Activated CD4-positive, alpha-beta T cell treated with anti-CD3 and anti-CD28 coated beads for 24 hours (primary cell): ENCODE measurements around the gene ESPN.

Experiments
- DNase-seq, 2 donors: peaks; one replicate each; pipeline ENCODE4 v3.0.0-alpha.2; 2020; ENCODE audit warnings: low read depth in 2 of 2

Gene ESPN

GRCh38 chr1:6497215-6497866, 72.8 kb downstream of the ESPN start:
- DNase-seq, result peak in 1 of 2 donors; percentile 27

DNA sequence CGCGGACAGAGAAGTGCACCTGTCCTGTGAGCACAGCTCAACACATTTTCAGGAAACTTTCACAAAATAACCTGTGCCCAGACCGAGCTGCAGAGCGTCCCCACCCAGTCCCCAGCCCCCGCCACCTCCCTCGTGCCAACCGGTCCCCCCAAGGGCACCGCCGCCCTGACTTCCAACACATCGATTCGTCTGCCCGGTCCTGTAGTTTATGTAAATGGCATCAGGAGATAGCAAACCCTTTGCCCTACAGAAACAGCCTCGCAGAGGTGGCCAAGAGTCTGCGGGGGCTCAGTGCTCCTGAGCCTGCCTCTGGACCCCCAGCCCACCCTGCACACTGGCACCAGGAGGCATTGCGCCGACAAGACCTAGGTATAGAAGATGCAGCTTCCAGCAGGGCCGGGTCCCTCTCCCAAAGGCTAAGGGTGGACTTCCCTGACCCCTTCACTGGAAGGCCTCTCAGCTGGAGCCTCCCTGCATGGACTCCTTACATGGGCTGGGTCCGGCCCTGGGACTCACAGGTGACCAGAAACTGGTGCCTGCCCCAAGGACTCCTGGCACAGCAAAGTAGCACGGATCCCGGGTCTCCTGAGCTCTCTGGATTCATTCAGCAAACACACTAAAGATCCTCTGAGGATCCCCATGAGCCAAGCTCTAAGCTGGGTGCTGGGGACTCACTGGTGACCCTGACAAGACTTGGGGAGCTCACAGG, 73.4 kb downstream of the ESPN start:
- DNase-seq, result no peak

DNA sequence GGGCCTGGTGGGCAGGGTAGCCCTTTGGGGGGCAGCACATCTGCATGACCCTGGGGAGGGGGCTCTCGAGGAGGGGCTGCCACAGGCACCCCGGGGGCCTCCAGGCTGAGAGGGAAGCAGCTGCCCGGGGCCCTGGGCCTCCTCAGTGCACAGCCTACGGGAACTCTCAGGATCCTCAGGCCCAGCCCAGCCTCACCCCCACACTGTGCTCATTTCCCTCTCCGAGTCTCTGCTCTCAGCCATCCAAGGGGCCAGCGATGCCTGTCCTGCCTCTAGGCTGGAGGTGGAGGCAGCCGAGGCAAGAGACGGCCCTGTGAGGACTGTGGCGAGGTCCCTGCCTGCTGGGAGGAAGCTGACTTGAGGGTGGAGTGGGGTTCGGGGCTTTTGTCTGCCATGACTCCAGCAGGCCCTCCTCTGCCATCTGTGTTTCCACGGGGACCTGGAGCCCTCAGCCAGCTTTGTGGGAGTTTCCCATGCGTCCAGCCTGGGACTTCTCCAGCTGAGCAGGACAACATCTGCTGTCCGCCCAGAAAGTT, 74.1 kb downstream of the ESPN start:
- no peak for DNase-seq

- DNase-seq, result no peak
Measured at GRCh38 chr1:6499296-6499695, 74.7 kb downstream of the ESPN start.

DNA sequence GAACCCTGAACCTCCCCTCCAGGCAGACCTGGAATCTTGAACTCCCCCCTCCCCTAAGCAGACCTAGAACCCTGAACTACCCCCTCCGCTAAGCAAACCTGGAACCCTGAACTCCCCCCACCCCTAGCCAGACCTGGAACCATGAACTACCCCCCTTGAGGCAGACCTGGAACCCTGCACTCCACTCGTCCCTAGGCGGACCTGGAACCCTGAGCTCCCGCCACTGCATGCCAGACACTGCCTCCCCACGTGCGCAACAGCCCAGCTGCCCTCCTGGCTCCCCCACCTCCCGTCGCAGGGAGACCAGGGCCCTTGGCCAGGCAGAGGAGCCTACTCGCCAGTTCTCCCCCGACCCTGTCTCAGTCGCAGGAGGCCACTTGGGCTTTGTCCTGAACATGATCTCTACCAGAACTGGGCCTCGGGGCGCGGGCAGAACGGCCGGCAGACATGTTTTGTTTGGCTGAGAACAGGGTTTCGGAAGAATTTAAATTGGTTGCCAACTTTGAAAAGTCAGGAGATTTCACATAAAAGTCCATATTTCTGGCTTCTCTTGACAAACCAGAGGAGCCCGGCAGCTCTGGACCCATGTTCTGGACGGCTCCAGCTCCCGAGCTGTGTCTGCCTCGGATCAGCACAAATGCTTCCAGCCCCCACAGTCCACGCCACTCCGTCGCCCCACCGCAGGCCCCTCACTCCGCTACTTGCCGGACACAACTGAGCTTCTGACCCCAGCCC, 76.1 kb downstream of the ESPN start:
- DNase-seq, result no peak

- DNase-seq, result no peak
Measured at GRCh38 chr1:6501279-6501813, 76.8 kb downstream of the ESPN start.

GRCh38 chr1:6502000-6502891, 77.7 kb downstream of the ESPN start:
- no peak for DNase-seq

- no peak for DNase-seq
Measured at GRCh38 chr1:6503884-6504602, 79.5 kb downstream of the ESPN start.

DNA sequence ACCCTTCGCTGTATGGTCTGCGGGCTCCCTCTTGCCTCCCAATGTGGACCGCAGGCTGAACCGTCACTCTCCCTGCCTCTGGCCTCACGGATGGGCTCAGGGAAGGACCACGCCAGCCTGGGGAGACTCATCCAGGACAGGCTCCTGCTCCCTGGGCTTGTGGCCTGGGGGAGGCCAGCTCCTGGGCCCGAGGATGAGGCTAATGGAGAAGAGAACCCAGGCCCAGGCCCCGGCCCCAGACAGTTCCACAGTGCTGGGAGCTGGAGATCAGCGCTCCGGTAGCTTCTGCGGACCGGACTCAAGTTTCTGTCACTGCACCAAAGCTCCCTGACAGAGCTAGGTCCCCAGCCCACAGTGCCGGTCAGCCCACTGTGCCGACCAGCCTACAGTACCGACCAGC, 80.3 kb downstream of the ESPN start:
- no peak for DNase-seq

DNA sequence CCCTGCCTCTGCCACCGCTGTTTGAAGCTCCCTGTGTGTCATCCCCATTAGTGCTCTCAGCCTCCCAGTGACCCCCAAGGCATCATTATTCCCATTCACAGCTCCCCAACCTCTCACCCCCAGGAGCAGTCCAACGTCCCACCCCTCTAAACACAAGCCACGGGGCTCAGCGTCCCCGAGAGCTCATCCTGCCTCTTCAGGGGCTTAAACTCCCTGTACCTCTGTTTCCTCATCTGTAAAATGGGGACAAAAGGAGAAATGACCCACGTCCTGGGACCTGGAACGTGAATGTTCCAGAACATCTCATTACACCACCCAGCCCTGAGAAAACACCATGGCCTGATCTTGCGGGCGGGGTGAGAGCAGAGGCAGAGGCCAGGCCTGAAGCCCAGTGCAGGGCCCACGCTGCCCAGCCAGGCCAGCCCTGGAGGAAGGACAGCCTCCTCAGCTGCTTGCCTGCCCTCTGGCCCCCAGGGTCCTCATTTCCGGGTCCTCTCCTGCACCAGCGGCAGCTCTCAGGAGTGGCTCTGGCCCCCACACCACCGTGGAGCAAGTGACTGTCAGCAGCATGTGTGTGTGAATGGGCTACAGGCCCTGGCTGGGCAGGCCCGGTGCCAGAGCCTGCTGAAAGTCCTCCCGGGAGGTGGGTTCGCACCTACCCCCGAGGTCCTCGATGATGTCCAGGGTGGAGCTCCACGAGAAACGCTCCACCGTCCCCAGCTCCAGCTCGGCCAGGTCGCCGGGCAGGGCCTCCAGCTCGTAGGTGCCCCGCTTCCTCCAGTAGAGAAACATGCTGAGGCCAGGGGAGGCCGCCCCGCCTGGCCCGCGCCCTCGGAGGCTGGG, 81.0 kb downstream of the ESPN start:
- no peak for DNase-seq

- DNase-seq, result no peak
Measured at GRCh38 chr1:6506210-6507036, 81.8 kb downstream of the ESPN start.

DNA sequence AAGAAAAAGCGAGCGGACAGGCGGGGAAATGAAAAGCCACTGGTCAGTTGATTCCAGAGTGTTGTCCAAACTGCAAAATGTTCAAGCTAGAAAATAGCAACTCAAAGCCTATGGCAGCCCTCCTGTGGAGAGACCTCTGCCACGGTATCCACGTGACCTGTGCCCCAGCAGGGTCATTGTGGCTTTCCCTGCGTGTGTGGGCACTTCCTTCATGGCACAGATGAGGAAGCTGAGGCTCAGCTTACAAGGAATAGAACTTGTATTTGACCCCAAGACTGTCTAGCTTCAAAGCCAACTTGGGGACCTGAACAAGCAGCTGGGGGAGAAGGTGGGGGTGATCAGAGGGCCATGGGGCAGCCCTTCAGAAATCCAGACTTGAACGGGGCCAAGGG, 82.5 kb downstream of the ESPN start:
- DNase-seq, result no peak

- no peak for DNase-seq
Measured at GRCh38 chr1:6507461-6507911, 82.9 kb downstream of the ESPN start.

DNA sequence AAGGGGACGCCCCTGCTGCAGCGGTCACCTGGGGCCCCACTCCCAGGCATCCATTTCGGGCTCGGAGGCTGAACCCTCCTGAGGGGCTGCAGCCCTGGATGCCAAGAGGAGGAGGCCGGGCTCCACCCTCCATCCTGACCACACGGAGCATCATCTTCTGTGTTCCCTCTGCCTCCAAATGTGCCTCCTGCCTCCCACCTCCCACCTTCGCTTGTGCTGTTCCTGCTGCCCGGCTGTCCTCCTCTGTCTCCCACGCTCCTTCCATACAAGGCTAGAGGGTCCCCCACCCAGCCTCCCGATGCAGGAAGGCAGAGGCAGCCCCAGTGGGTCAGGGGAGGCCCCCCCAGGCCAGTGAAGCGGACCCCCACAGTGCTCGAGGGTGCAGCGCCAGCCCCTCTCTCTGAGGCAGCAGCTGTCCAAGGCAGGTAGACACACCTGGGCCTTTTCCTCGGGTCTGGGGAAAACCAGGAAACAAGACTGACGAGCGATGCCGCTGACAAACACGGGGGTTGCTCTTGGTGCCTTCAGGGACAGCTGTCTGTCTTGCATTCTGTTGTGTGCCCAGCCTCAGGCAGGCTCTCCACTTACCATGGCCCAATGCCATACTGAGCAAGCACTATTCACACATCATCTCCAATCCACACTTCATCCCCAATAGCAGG, 83.7 kb downstream of the ESPN start:
- no peak for DNase-seq

DNA sequence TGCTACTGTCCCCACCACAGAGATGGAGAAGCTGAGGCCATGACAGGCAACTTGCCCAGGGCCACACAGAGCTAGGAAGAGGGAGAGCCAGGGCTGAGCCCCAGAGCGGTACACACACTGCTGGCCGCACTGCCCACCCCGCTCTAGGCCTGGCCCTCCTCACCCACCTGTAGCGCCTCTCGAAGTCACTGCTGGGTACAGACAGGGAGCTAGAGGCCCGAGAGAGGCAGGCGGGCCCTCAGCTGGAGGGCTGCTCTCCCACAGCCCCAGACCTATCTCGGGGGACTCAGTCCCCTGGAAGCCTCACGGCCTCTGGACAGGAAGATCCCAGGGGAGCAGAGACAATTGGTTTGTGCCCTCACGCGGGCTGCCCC, 84.2 kb downstream of the ESPN start:
- DNase-seq, result no peak

GRCh38 chr1:6509220-6509918, 84.8 kb downstream of the ESPN start:
- DNase-seq, result no peak

- DNase-seq, result no peak
Measured at GRCh38 chr1:6509919-6510291, 85.3 kb downstream of the ESPN start.

DNA sequence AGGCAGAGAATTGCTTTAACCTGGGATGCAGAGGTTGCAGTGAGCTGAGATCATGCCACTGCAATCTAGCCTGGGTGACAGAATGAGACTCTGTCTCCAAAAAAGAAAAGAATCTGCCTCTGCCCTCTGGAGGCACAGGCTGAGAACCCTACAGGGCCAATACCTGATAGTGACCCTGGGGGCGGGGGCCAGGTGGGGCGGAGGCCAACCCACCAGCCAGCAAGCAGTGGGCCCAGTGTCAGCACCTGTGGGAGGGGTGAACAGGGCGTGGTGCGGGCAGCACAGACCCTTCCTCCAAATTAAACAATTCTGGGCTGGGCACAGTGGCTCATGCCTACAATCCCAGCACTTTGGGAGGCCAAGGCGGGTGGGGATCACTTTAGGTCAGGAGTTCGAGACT, 85.9 kb downstream of the ESPN start:
- no peak for DNase-seq
